Astrocyte (in vitro differentiated cells and primary cell): ENCODE results near the gene TFAP2A. TPM values are rescaled to one million over a fixed set of nuclear protein-coding genes. Genes with fewer than 3 reads are reported as not detected.

Source experiments
- DNase-seq: peaks from one replicate; pipeline ENCODE4 v3.0.0-alpha.2; 2010; ENCODE audit warnings: low read depth
- FAIRE-seq: peaks from 2 replicates; lab custom pipeline; 2011; peaks lifted over from hg19 to GRCh38; lab: Jason Lieb, UNC
- H2AFZ ChIP-seq: 2 replicates; pipeline ENCODE4 v1.6.0; 2012; ENCODE audit warnings: low read depth, low read length, inconsistent platforms
- H3K27ac ChIP-seq: 2 replicates; pipeline ENCODE4 v1.5.1; 2011; ENCODE audit warnings: low read depth, low read length, inconsistent platforms
- H3K27me3 ChIP-seq: 2 replicates; pipeline ENCODE4 v1.6.0; 2011; ENCODE audit warnings: low read length, inconsistent platforms; ENCODE audit not compliant: insufficient read depth
- H3K36me3 ChIP-seq: 2 replicates; pipeline ENCODE4 v1.5.1; 2011; ENCODE audit warnings: low read length, inconsistent platforms; ENCODE audit not compliant: insufficient read depth
- H3K4me1 ChIP-seq: 2 replicates; pipeline ENCODE4 v1.5.1; 2011; ENCODE audit warnings: low read length, inconsistent platforms; ENCODE audit not compliant: insufficient read depth
- H3K4me2 ChIP-seq: 2 replicates; pipeline ENCODE4 v1.6.0; 2012; ENCODE audit warnings: low read length, inconsistent platforms
- H3K4me3 ChIP-seq: 2 replicates; pipeline ENCODE4 v1.5.1; 2011; ENCODE audit warnings: low read depth, mild to moderate bottlenecking, low read length, inconsistent platforms; ENCODE audit not compliant: insufficient read depth
- H3K79me2 ChIP-seq: 2 replicates; pipeline ENCODE4 v1.6.0; 2012; ENCODE audit warnings: mild to moderate bottlenecking, low read length, inconsistent platforms; ENCODE audit not compliant: insufficient read depth
- H3K9ac ChIP-seq: 2 replicates; pipeline ENCODE4 v1.6.0; 2012; ENCODE audit warnings: mild to moderate bottlenecking, low read length, inconsistent platforms
- H3K9me3 ChIP-seq: 2 replicates; pipeline ENCODE4 v1.5.1; 2012; ENCODE audit warnings: low read depth, mild to moderate bottlenecking, low read length, inconsistent platforms; ENCODE audit not compliant: insufficient read depth
- H4K20me1 ChIP-seq: 2 replicates; pipeline ENCODE4 v1.6.0; 2012; ENCODE audit warnings: low read length, inconsistent platforms; ENCODE audit not compliant: insufficient read depth
- H3K27ac Mint-ChIP-seq: one replicate; pipeline ENCODE4 v1.8.0; 2021; ENCODE audit warnings: mild to moderate bottlenecking, mixed read lengths; ENCODE audit not compliant: unreplicated experiment
- H3K27me3 Mint-ChIP-seq: one replicate; pipeline ENCODE4 v1.8.0; 2021; ENCODE audit warnings: low read depth, mixed read lengths; ENCODE audit not compliant: unreplicated experiment
- H3K36me3 Mint-ChIP-seq: one replicate; pipeline ENCODE4 v1.8.0; 2021; ENCODE audit warnings: low read depth, mixed read lengths; ENCODE audit not compliant: unreplicated experiment
- H3K4me1 Mint-ChIP-seq: one replicate; pipeline ENCODE4 v1.8.0; 2021; ENCODE audit warnings: low read depth, mixed read lengths; ENCODE audit not compliant: unreplicated experiment
- H3K4me3 Mint-ChIP-seq: one replicate; pipeline ENCODE4 v1.8.0; 2021; ENCODE audit warnings: mild to moderate bottlenecking, moderate library complexity, mixed read lengths; ENCODE audit not compliant: unreplicated experiment
- H3K9me3 Mint-ChIP-seq: one replicate; pipeline ENCODE4 v1.8.0; 2021; ENCODE audit warnings: mild to moderate bottlenecking, mixed read lengths; ENCODE audit not compliant: unreplicated experiment
- CTCF ChIP-seq: IDR thresholded peaks from 2 replicates; pipeline ENCODE4 v1.5.1; 2011; ENCODE audit warnings: low read depth, mild to moderate bottlenecking, inconsistent platforms, low read length, moderate library complexity; ENCODE audit not compliant: insufficient read depth
- EZH2 ChIP-seq: IDR thresholded peaks from 2 replicates; pipeline ENCODE4 v1.6.1; 2012; ENCODE audit warnings: mild to moderate bottlenecking, low read length, inconsistent platforms; ENCODE audit not compliant: insufficient read depth
- total RNA-seq: library from RNA; stranded (reverse); gene quantifications from 2 replicates; pipeline ENCODE4 v1.2.1, GENCODE V29; 2021

Gene TFAP2A
- total RNA-seq, 1 donor from 2014 or later, result 6.6 TPM

GRCh38 chr6:10405513-10405900 lies 9.4 kb downstream of the TFAP2A start:
- peak; percentile 56 for FAIRE-seq
- Histone ChIP-seq H3K79me2 (no peaks in the 10 kb centered on the region), H3K4me3 (no peak overlapping the region), H3K4me1 (peaks cover 11% of the 10 kb centered on the region), H3K36me3 (no peaks in the 10 kb centered on the region), H2AFZ (no peak overlapping the region), H3K27me3 (peaks cover 76% of the 10 kb centered on the region), H3K4me2 (peak overlapping the region; percentile 95), H3K9ac (no peak overlapping the region), H4K20me1 (peaks cover 5% of the 10 kb centered on the region), H3K9me3 (no peaks in the 10 kb centered on the region), H3K27ac (no peak overlapping the region)
- Mint-ChIP-seq H3K36me3 (no peaks in the 10 kb centered on the region), H3K27me3 (peaks cover 79% of the 10 kb centered on the region), H3K9me3 (peaks cover 14% of the 10 kb centered on the region), H3K4me3 (peak overlapping the region; percentile 86), H3K27ac (no peak overlapping the region), H3K4me1 (peaks cover 7% of the 10 kb centered on the region)
- DNase-seq, result no peak
- TF ChIP-seq CTCF (no peak), EZH2 (no peak)

GRCh38 chr6:10404799-10405512 lies 9.9 kb downstream of the TFAP2A start:
- Histone ChIP-seq H3K36me3 (no peaks in the 10 kb centered on the region), H4K20me1 (no peaks in the 10 kb centered on the region), H3K4me1 (peaks cover 11% of the 10 kb centered on the region), H3K27me3 (peaks cover 76% of the 10 kb centered on the region), H3K4me3 (peak overlapping the region; percentile 58), H3K27ac (no peak overlapping the region), H3K9ac (peak overlapping the region; percentile 65), H3K79me2 (no peaks in the 10 kb centered on the region), H3K9me3 (no peaks in the 10 kb centered on the region), H3K4me2 (peak overlapping the region; percentile 95), H2AFZ (peak overlapping the region; percentile 98)
- peak overlapping the region; percentile 83 for H3K27ac Mint-ChIP-seq
- FAIRE-seq (no peak), DNase-seq (no peak)
- H3K9me3 Mint-ChIP-seq, result peaks cover 8% of the 10 kb centered on the region
- TF ChIP-seq CTCF, result no peak
- TF ChIP-seq EZH2, result no peak
- no peaks in the 10 kb centered on the region for H3K36me3 Mint-ChIP-seq
- H3K4me3 Mint-ChIP-seq, result peak overlapping the region; percentile 86
- H3K27me3 Mint-ChIP-seq, result peaks cover 79% of the 10 kb centered on the region
- peaks cover 8% of the 10 kb centered on the region for H3K4me1 Mint-ChIP-seq
